Mammary epithelial cell (primary cell): ENCODE measurements around the gene VPS16.

Experiments used
- CTCF ChIP-seq, 2 donors: IDR thresholded peaks in 1 of 2; conservative IDR thresholded peaks in 1 of 2; 2 replicates each; pipeline ENCODE4 v1.5.1; 2011 to 2012; ENCODE audit warnings: inconsistent platforms in 2 of 2, low read length in 2 of 2, mild to moderate bottlenecking in 2 of 2, control low read depth in 1 of 2, low read depth in 1 of 2; ENCODE audit not compliant: insufficient read depth in 1 of 2; ENCODE audit errors: extremely low read depth in 1 of 2
- EZH2 ChIP-seq: IDR thresholded peaks from 2 replicates; pipeline ENCODE4 v1.6.1; 2012; ENCODE audit warnings: low read length, inconsistent platforms, borderline replicate concordance

DNA sequence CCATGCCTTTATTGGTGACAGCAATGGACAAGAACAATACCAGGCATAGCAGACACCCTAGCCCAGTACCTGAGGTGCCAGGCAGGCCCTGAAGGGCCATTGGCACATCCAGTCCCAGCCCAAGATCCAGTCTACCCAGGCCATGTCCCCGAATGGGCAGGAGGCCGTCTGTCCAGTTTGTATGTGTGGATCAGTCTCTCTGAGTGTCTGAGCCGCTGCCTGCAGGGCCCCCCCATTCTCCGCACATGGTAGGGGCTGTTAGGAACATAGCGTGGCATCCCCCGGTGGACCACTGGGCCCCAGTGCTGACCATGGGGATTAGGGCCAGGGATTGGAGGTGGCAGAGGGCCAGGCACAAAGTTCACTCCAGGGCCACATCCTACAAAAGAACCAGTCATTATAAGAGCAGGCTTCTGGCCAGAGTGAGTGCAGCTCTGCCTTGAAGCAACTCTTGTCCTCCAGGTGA, 5.2 kb upstream of the VPS16 start:
- TF ChIP-seq CTCF (conservative IDR thresholded peaks at IDR 0.05 in 1 of 2, IDR thresholded peaks at IDR 0.05 in 1 of 2; ENCODE audit: extremely low read depth in 1 of 2, insufficient read depth in 1 of 2, low read depth in 1 of 2, low read length in 2 of 2), result no peak
- no peak for TF ChIP-seq EZH2
